Effector memory CD4-positive, alpha-beta T cell (primary cell): Measurements from ENCODE around the gene SPRR1B.

Source experiments
- DNase-seq, 3 donors: peaks; one replicate each; pipeline ENCODE4 v3.0.0-alpha.2; 2020
- H3K27ac ChIP-seq: 2 replicates; pipeline ENCODE4 v1.7.0; 2013; ENCODE audit warnings: mild to moderate bottlenecking, low read length, moderate library complexity; ENCODE audit not compliant: insufficient read depth, poor library complexity, severe bottlenecking
- H3K27me3 ChIP-seq: replicated peaks from 2 replicates; pipeline ENCODE4 v1.7.0; 2013; ENCODE audit warnings: mild to moderate bottlenecking, low read length; ENCODE audit not compliant: insufficient read depth, control insufficient read depth, poor library complexity, severe bottlenecking
- H3K36me3 ChIP-seq: 2 replicates; pipeline ENCODE4 v1.7.0; 2013; ENCODE audit warnings: mild to moderate bottlenecking, low read length, moderate library complexity; ENCODE audit not compliant: control insufficient read depth, insufficient read depth
- H3K4me1 ChIP-seq: 2 replicates; pipeline ENCODE4 v1.7.0; 2013; ENCODE audit warnings: low read length, mild to moderate bottlenecking; ENCODE audit not compliant: control insufficient read depth, insufficient read depth, poor library complexity, severe bottlenecking
- H3K4me3 ChIP-seq: 2 replicates; pipeline ENCODE4 v1.7.0; 2013; ENCODE audit warnings: low read length, low read depth, mild to moderate bottlenecking; ENCODE audit not compliant: insufficient read depth, poor library complexity, severe bottlenecking
- H3K9me3 ChIP-seq: 2 replicates; pipeline ENCODE4 v1.7.0; 2013; ENCODE audit warnings: mild to moderate bottlenecking, low read length, moderate library complexity; ENCODE audit not compliant: control insufficient read depth
- total RNA-seq, 3 donors: gene quantifications; one replicate each; lab custom pipeline; 2026; lab: John Stamatoyannopoulos, UW

Gene SPRR1B
- total RNA-seq: 0 reads per million in 3 donors

DNA sequence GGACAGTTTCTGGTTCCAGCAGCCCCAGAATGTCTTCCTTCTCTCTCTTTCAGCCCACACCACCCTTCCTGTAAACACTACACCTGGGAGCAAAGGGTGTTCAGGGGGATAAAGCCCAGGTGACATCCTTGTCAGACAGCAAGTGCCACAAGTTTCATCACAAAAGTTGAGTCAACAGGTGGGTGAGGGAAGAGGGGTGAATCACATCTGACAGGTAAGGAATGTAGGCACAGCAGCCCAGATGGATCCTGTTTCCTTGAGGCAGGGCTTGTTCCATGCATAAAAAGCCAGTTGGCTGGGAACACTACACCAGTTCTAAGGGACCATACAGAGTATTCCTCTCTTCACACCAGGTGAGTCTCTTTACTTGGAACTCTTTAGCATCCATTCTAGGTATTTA lies at the start of gene SPRR1B:
Gene SPRR1B (plus strand): TSS at position 309 of the 400 bp plus-strand sequence. CDS start 1,143 bp downstream, outside the sequence.
- DNase-seq: no peak
- H3K4me3 ChIP-seq: no peak within 1 kb of the TSS
- H3K27me3 ChIP-seq: no peaks in the 10 kb centered on the region
- no peaks in the 10 kb centered on the region for H3K9me3 ChIP-seq
- no peaks in the 10 kb centered on the region for H3K4me1 ChIP-seq
- no peaks in the 10 kb centered on the region for H3K36me3 ChIP-seq
- no peak within 1 kb of the TSS for H3K27ac ChIP-seq

DNA sequence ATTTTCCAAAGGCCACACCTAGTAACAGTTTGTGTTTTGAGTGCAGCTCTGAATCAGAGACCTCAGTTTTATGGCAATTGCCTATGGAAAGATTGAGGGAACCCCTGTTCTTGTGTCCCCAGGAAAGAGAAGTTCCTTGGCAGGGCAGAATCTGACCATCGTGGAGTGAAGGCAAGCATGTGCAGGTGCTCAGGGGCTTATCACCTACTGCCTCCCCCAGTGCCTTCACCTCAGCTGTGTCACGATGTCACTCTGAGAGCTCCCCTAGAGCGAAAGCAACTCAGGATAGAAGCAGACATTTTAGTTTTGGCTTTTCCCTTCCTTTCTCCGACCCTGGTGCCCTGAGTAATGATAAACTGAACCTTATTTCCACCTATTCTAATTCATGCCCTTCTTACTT lies 48.9 kb upstream of the SPRR1B start:
- no peaks in the 10 kb centered on the region for H3K36me3 ChIP-seq
- H3K4me3 ChIP-seq: no peak overlapping the region
- no peaks in the 10 kb centered on the region for H3K4me1 ChIP-seq
- no peaks in the 10 kb centered on the region for H3K9me3 ChIP-seq
- H3K27ac ChIP-seq: no peak overlapping the region
- no peaks in the 10 kb centered on the region for H3K27me3 ChIP-seq
- DNase-seq: no peak

DNA sequence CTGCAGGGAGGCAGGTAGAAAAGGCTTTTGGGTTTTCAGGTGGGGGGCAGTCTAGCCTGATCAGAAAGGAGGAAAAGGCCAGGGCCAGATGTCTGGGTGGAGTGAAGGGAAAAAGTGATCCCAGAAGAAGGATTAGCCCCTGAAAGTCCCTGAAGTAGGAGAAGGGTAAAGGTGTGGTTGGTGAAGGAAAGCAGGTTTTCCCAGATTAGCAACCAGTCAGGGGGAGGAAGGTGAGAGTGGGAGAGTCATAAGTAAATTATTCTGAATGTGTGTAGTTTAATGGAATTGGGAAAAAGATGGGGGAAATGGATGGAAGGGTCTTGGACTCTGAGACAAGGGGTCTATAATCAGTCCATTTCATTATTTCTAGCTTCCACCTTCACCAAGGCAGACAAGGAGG lies 47.8 kb upstream of the SPRR1B start:
- Histone ChIP-seq H3K9me3 (no peaks in the 10 kb centered on the region), H3K4me1 (no peaks in the 10 kb centered on the region), H3K27ac (no peak overlapping the region), H3K36me3 (no peaks in the 10 kb centered on the region), H3K4me3 (no peak overlapping the region), H3K27me3 (no peaks in the 10 kb centered on the region)
- no peak for DNase-seq

DNA sequence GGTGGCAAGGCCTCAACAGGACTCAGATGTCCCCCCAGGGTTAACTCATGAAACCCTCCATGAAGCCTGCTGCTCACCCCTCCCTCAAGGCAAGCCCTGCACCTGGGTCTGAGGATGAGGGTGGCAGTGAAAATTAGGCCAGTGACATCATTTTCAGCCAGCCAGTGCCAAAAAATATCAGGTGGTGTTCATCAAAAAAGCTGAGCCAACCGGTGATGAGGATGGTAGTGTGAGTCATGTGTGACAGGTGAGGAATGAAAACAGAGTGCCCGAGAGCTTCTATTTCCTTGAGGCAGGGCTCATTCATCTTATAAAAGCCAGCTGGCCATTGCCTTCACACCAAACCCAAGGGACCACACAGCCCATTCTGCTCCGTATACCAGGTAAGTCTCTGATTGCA lies 47.3 kb upstream of the SPRR1B start, which contains the start of gene SPRR1A:
Gene SPRR1A (plus strand): TSS at position 339 of the 400 bp plus-strand sequence. CDS start 1,150 bp downstream, outside the sequence.
- no peaks in the 10 kb centered on the region for H3K36me3 ChIP-seq
- no peaks in the 10 kb centered on the region for H3K9me3 ChIP-seq
- no peaks in the 10 kb centered on the region for H3K4me1 ChIP-seq
- no peak for DNase-seq
- no peak within 1 kb of the TSS for H3K4me3 ChIP-seq
- H3K27me3 ChIP-seq: no peaks in the 10 kb centered on the region
- H3K27ac ChIP-seq: no peak within 1 kb of the TSS

GRCh38 chr1:152986578-152986977 lies 44.4 kb upstream of the SPRR1B start:
- no peak for DNase-seq
- H3K9me3 ChIP-seq: no peaks in the 10 kb centered on the region
- H3K4me3 ChIP-seq: no peak overlapping the region
- no peaks in the 10 kb centered on the region for H3K4me1 ChIP-seq
- H3K27ac ChIP-seq: no peak overlapping the region
- H3K36me3 ChIP-seq: no peaks in the 10 kb centered on the region
- H3K27me3 ChIP-seq: no peaks in the 10 kb centered on the region

DNA sequence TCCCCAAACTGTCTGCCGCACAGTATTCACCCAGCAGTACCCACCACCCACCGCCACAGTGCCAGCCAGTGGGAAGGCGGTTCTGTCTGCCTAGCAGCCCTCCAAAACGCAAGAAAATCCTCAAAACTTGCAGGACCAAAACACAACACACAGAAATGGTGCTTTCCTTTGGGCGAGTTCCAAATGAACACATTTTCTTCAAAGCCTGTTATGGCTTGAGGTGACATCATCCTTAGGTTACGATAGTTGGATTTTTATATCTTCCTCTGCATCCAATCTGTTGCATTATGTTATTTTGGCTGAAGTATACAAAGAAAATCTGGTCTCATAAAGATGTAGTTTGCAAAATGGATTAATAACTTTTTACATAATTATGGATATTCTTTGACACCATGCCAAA lies 37.8 kb upstream of the SPRR1B start:
- Histone ChIP-seq H3K27me3 (no peaks in the 10 kb centered on the region), H3K4me3 (no peak overlapping the region), H3K27ac (no peak overlapping the region), H3K4me1 (no peaks in the 10 kb centered on the region), H3K36me3 (no peaks in the 10 kb centered on the region), H3K9me3 (no peaks in the 10 kb centered on the region)
- DNase-seq: no peak

DNA sequence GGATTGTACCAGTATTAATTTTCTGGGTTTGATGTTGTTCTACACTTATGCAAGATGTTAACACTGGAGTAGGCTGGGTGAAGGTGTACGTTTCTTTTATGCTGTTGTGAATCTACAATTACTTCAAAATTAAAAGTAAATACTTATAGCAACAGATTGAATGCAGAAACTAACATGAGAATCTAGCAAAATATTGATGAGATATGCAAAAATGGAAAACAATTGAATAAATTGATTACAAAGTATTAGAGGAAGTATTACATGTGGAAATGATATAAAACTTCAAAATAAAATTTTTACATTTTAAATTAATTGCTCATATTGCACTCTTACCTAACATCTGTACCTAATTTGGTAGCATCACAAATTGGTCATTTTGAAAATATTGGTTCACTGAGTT lies 35.2 kb upstream of the SPRR1B start:
- Histone ChIP-seq H3K9me3 (no peaks in the 10 kb centered on the region), H3K36me3 (no peaks in the 10 kb centered on the region), H3K4me1 (no peaks in the 10 kb centered on the region), H3K27me3 (no peaks in the 10 kb centered on the region), H3K4me3 (no peak overlapping the region), H3K27ac (no peak overlapping the region)
- DNase-seq: no peak

- H3K36me3 ChIP-seq: no peaks in the 10 kb centered on the region
- DNase-seq: no peak
- H3K4me1 ChIP-seq: no peaks in the 10 kb centered on the region
- no peak overlapping the region for H3K27ac ChIP-seq
- no peaks in the 10 kb centered on the region for H3K9me3 ChIP-seq
- H3K4me3 ChIP-seq: no peak overlapping the region
- H3K27me3 ChIP-seq: no peaks in the 10 kb centered on the region
Observed at GRCh38 chr1:152996633-152997400, 34.2 kb upstream of the SPRR1B start.

DNA sequence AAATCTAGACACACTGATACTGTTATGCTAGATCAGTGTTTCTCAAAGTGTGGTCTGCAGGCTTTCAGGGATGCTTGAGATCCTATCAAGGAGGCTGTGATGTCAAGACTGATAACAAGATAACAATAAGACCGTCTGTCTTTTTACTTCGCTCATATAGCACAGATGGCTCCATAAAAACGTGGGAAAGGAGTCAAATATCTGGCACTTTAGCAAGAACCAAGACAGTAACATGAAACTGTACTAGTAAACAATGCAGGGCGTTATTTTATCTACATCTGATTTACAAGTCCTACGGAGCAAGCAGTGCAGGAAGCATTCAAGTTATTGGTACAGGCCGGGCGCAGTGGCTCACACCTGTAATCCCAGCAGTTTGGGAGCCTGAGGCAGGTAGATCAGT lies 33.1 kb upstream of the SPRR1B start:
- H3K27me3 ChIP-seq: no peaks in the 10 kb centered on the region
- no peaks in the 10 kb centered on the region for H3K36me3 ChIP-seq
- H3K4me3 ChIP-seq: no peak overlapping the region
- no peaks in the 10 kb centered on the region for H3K4me1 ChIP-seq
- H3K27ac ChIP-seq: no peak overlapping the region
- DNase-seq: no peak
- no peaks in the 10 kb centered on the region for H3K9me3 ChIP-seq

GRCh38 chr1:152998476-152998875 lies 32.5 kb upstream of the SPRR1B start:
- Histone ChIP-seq H3K4me1 (no peaks in the 10 kb centered on the region), H3K27ac (no peak overlapping the region), H3K4me3 (no peak overlapping the region), H3K27me3 (no peaks in the 10 kb centered on the region), H3K9me3 (no peaks in the 10 kb centered on the region), H3K36me3 (no peaks in the 10 kb centered on the region)
- DNase-seq: no peak
